Measurements from ENCODE around the gene GRB2. TPM values are rescaled to one million over a fixed set of nuclear protein-coding genes. Genes with fewer than 3 reads are reported as not detected.
A peak's percentile ranks its signal among the peaks of the same experiment; 100 is the strongest.

The GRB2 gene
- total RNA-seq, 2 donors from 2014 or later = 88.3 to 95.7 TPM

DNA sequence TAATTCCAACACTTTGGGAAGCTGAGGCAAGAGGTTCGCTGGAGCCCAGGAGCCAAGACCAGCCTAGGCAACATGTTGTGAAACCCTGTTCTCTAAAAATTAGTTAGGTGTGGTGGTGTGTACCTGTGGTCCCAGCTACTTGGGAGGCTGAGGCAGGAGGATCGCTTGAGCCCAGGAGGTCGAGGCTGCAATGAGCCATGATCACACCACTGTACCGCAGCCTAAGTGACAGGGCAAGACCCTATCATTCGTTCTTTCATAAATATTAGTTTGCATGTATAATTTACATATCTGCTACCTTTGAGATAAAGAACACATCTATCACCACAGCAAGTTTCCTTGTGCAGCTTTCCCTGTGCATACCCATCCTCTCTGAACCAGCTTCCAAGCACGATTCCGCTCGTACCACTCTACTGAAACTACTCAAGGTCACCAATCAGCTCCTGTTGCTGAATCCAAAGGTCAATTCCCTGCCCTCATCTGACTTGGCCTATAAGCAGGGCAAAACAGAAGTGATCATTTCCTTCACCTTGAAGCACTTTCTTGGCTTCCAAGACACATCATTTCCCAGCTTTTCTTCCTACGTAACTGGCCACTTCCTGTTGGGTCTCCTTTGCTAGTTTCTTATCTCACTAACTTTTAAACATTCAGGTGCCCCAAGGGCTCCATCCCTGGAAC lies 49.1 kb downstream of the GRB2 start:
- no peaks in the 10 kb centered on the region for H3K9me3 ChIP-seq
- TF ChIP-seq, protein P1, sequence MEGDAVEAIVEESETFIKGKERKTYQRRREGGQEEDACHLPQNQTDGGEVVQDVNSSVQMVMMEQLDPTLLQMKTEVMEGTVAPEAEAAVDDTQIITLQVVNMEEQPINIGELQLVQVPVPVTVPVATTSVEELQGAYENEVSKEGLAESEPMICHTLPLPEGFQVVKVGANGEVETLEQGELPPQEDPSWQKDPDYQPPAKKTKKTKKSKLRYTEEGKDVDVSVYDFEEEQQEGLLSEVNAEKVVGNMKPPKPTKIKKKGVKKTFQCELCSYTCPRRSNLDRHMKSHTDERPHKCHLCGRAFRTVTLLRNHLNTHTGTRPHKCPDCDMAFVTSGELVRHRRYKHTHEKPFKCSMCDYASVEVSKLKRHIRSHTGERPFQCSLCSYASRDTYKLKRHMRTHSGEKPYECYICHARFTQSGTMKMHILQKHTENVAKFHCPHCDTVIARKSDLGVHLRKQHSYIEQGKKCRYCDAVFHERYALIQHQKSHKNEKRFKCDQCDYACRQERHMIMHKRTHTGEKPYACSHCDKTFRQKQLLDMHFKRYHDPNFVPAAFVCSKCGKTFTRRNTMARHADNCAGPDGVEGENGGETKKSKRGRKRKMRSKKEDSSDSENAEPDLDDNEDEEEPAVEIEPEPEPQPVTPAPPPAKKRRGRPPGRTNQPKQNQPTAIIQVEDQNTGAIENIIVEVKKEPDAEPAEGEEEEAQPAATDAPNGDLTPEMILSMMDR (IDR thresholded peaks at IDR 0.05) = no peak
- no peak for TF ChIP-seq POLR2A (IDR thresholded peaks at IDR 0.05)
- H3K27ac ChIP-seq = no peak overlapping the region
- no peak for DNase-seq (ENCODE audit: low spot score)
- 81% methylated on average over 9 of the region's 9 CpGs for WGBS
- H3K36me3 ChIP-seq = no peaks in the 10 kb centered on the region
- H3K4me3 ChIP-seq = no peak overlapping the region
- H3K4me1 ChIP-seq (replicated peaks) = peaks cover 14% of the 10 kb centered on the region
- intact Hi-C loops (cut with DNase I) = no loop called here
- H3K27me3 ChIP-seq (replicated peaks; ENCODE audit: insufficient read depth) = no peaks in the 10 kb centered on the region

DNA sequence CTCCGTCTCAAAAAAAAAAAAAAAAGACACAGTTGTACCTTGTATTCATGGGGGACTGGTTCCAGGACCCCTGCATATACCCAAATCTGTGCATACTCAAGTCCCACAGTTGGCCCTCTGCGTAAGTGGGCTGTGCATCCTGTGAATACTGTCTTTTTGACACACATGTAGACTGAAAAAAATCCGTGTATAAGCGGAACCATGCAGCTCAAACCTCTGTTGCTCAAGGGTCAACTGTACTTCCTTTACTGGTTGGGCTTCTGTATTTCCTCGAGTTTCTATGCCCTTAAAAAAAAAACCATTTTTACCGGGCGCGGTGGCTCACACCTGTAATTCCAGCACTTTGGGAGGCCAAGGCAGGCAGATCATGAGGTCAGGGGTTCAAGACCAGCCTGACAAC lies 52.3 kb downstream of the GRB2 start:
- intact Hi-C loops (cut with DNase I) = no loop called here
- no peaks in the 10 kb centered on the region for H3K9me3 ChIP-seq
- H3K27ac ChIP-seq = no peak overlapping the region
- H3K27me3 ChIP-seq (replicated peaks; ENCODE audit: insufficient read depth) = no peaks in the 10 kb centered on the region
- no peak for DNase-seq (ENCODE audit: low spot score)
- no peaks in the 10 kb centered on the region for H3K36me3 ChIP-seq
- H3K4me3 ChIP-seq = no peak overlapping the region
- TF ChIP-seq POLR2AphosphoS5 (IDR thresholded peaks at IDR 0.05) (no peak), POLR2A (IDR thresholded peaks at IDR 0.05) (no peak)
- TF ChIP-seq, protein P1 (IDR thresholded peaks at IDR 0.05) = no peak
- 93% methylated on average over 8 of the region's 8 CpGs for WGBS
- H3K4me1 ChIP-seq (replicated peaks) = peaks cover 9% of the 10 kb centered on the region

DNA sequence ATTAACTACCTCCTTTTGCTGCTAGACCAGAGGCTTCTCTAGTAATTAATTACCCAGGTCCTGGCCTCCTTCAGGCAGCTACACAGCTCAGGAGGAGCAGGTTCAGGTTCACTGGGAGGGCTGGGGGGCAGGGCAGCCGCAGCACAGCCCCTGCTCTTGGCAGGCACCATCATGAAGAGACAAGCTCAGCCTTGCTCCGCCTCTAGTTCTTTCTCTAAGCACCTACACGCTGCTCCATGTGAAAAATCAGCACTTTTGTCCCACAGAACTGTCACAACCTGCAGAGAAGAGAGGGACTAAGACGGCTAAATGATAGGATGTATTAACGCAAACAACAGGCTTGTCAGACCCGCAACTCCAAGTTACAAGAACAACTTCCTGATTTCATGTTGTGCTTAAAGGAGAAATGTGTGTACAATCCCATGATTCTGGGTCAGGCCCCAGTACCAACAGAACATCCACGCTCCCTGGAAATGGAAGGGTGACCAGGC lies 53.4 kb downstream of the GRB2 start:
- 25% methylated on average over 7 of the region's 7 CpGs for WGBS
- Histone ChIP-seq H3K4me1 (replicated peaks) (peaks cover 9% of the 10 kb centered on the region), H3K27ac (no peak overlapping the region), H3K27me3 (replicated peaks; ENCODE audit: insufficient read depth) (no peaks in the 10 kb centered on the region), H3K4me3 (no peak overlapping the region), H3K36me3 (no peaks in the 10 kb centered on the region), H3K9me3 (no peaks in the 10 kb centered on the region)
- TF ChIP-seq, protein P1 (IDR thresholded peaks at IDR 0.05) = no peak
- TF ChIP-seq POLR2A (IDR thresholded peaks at IDR 0.05) (no peak), POLR2AphosphoS5 (IDR thresholded peaks at IDR 0.05) (peak; percentile 14)
- DNase-seq (ENCODE audit: low spot score) = peak; percentile 30
- intact Hi-C loops (cut with DNase I) = no loop called here

DNA sequence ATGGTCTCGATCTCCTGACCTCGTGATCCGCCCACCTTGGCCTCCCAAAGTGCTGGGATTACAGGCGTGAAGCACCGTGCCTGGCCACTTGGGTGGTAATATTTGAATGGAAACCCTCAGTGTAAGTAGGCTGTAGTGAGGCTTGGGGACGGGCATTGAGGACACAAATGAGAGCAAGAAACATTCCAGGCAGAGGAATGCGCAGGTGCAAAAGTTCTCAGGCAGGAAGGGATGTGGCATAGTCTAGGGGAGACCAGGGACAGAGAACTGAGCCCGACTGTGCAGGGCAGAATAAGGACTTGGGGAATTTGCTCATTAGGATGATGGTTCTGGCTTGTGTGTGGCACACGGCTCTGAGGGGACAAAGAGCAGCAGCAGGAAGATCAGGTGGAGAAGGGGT lies 54.8 kb downstream of the GRB2 start:
- WGBS = 78% methylated on average over 9 of the region's 9 CpGs
- no peak for TF ChIP-seq POLR2A (IDR thresholded peaks at IDR 0.05)
- no peak for TF ChIP-seq POLR2AphosphoS5 (IDR thresholded peaks at IDR 0.05)
- TF ChIP-seq, protein P1 (IDR thresholded peaks at IDR 0.05) = no peak
- no peaks in the 10 kb centered on the region for H3K36me3 ChIP-seq
- no peaks in the 10 kb centered on the region for H3K9me3 ChIP-seq
- intact Hi-C loops (cut with DNase I) = no loop called here
- no peaks in the 10 kb centered on the region for H3K27me3 ChIP-seq (replicated peaks; ENCODE audit: insufficient read depth)
- H3K4me1 ChIP-seq (replicated peaks) = peaks cover 9% of the 10 kb centered on the region
- no peak for DNase-seq (ENCODE audit: low spot score)
- no peak overlapping the region for H3K27ac ChIP-seq
- H3K4me3 ChIP-seq = no peak overlapping the region

DNA sequence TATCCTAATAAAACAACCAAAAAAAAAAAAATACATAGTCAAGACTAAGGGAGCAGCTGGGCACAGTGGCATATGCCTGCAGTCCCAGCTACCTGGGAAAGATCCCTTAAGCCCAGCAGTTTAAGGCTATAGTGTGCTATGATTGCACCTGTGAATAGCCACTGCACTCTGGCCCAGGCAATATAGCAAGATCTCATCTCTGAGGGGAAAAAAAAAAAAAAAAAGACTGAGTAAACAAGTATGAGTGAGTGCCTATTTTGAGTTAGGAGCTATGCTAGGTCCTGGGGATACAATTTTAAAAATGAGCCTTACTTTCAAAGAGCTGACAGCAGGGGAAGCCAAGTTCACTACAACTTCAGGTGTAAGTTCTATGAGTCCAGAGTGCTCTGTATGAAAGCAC lies 55.4 kb downstream of the GRB2 start:
- DNase-seq (ENCODE audit: low spot score) = no peak
- H3K9me3 ChIP-seq = no peaks in the 10 kb centered on the region
- peaks cover 9% of the 10 kb centered on the region for H3K4me1 ChIP-seq (replicated peaks)
- no peaks in the 10 kb centered on the region for H3K36me3 ChIP-seq
- H3K4me3 ChIP-seq = no peak overlapping the region
- intact Hi-C loops (cut with DNase I) = no loop called here
- H3K27me3 ChIP-seq (replicated peaks; ENCODE audit: insufficient read depth) = no peaks in the 10 kb centered on the region
- H3K27ac ChIP-seq = no peak overlapping the region
- no peak for TF ChIP-seq POLR2A (IDR thresholded peaks at IDR 0.05)
- TF ChIP-seq, protein P1 (IDR thresholded peaks at IDR 0.05) = no peak
- no peak for TF ChIP-seq POLR2AphosphoS5 (IDR thresholded peaks at IDR 0.05)

Data from prostate gland (tissue), 2 donors.